ENCODE results near the gene PRSS48.
A peak's percentile ranks its signal among the peaks of the same experiment; 100 is the strongest.

The PRSS48 gene

DNA sequence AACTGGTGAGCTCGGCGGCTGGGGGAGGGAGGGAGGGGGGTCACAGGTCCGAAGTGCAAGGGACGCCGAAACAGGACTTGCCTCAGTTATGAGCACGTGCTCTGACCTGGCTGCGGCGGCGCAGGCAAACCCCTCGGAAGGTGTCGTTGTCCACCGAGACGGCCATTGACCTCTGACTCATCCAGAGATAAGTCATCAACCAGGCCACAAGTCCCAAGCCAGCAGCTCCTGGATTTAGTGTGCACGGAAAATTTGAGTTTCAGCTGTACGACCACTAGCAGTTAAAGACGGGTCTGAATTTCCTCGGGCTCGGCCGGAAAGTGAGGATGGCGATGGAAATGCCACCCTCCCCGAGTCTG is 47.8 kb downstream of the PRSS48 start:
- peak overlapping the region; percentile 73 for H3K4me3 ChIP-seq (ENCODE audit: low read length)
- DNase-seq (ENCODE audit: low read depth): peak; percentile 26
- TF ChIP-seq CTCF (conservative IDR thresholded peaks at IDR 0.05; ENCODE audit: low read length): no peak

DNA sequence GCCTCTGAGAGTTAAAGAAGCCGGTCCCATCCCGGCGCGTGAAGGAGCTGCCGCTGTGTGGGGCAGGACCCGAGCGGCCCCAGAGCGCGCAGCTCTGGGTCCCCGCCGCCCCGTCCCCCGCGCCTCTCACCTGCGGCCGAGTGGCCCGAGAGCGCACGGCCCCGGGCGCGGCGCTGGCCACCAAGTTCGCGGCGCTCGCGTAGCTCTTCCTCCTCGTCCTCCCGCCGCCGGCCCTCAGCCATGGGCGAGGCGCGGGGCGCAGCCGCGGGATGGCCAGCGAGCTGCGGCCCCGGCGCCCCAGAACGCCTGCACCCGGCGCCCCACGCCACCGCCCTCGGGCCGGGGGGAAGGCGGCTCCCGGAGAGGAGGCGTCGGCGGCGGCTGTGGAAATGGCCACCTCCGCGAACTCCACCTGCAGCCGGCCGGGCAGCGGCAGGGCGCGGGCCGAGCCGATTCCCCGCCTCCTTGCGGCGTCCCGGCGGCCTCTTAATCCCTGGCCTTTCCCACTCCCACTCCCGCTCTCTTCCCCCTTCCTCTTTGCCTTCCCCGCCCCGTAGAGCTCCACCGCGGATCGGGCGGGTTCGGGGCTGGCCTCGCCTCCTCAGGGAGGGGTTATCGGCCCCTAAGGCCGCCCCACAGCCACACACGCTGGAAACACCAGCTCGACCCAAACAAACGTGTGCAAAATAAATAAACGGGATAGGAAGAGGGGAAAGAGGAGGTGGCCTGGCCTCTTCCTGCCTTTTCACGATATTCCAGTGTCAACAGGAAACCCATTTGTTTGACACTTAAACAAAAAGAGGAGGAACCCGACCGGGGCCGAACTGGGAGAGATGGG is 48.4 kb downstream of the PRSS48 start, which contains the start of gene SH3D19:
TSS of gene SH3D19 (minus strand) at position 495 of the 838 bp plus-strand sequence. CDS start at position 242, 253 bp downstream.
- TF ChIP-seq CTCF (conservative IDR thresholded peaks at IDR 0.05; ENCODE audit: low read length): no peak
- DNase-seq (ENCODE audit: low read depth): peak; percentile 59
- peak within 1 kb of the TSS; percentile 73 for H3K4me3 ChIP-seq (ENCODE audit: low read length)

DNA sequence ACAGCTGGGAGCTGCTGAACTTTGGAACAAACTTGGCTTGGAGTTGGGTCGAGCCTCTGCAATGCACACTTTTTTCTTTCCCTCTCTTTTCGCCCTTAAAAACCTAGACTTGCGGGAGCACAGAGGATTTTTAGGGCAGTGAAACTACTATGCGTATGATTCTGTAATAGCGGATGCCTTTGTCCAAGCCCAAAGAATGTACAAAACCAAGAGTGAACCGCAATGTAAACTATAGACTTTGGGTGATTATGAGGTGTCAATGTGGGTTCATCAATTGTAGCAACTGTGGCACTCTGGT is 48.9 kb downstream of the PRSS48 start:
- DNase-seq (ENCODE audit: low read depth): no peak
- TF ChIP-seq CTCF (conservative IDR thresholded peaks at IDR 0.05; ENCODE audit: low read length): no peak
- peak overlapping the region; percentile 73 for H3K4me3 ChIP-seq (ENCODE audit: low read length)

DNA sequence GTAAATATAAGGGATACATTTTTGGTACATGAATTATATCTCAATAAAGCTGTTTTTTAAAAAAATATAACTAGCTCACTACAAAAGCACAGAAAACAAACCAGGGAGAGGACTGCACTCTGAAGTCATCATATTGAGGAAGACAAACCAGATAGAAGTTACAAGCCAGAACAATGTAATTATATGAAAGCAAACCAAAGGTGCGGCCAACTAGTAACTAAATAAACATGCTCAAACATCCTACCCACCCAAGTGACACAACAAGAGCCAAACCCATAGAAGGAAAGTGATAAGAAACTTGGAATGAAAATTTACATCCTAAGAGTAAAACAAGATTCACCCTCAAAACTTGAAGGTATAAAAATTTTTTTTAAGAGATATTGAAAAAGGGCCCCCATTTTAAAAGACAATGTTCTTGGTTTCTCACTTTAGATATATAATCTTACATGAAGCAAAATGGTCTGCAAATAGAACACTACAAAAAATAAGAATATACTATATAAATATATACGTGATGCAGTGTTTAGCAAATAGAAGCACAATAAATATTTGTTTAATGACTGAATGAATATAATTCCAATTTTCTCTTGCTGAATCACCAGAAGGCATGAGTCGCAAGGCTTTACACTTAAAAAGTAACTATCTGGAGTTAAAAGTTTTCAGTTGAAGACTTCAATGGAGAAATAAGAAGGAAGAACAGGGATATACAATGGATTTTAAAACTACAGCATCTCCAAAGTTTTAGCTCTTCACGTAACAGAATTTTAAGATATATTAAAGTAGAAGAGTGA is 52.5 kb downstream of the PRSS48 start:
- peak; percentile 17 for DNase-seq (ENCODE audit: low read depth)
- TF ChIP-seq CTCF (conservative IDR thresholded peaks at IDR 0.05; ENCODE audit: low read length): no peak
- no peak overlapping the region for H3K4me3 ChIP-seq (ENCODE audit: low read length)

DNA sequence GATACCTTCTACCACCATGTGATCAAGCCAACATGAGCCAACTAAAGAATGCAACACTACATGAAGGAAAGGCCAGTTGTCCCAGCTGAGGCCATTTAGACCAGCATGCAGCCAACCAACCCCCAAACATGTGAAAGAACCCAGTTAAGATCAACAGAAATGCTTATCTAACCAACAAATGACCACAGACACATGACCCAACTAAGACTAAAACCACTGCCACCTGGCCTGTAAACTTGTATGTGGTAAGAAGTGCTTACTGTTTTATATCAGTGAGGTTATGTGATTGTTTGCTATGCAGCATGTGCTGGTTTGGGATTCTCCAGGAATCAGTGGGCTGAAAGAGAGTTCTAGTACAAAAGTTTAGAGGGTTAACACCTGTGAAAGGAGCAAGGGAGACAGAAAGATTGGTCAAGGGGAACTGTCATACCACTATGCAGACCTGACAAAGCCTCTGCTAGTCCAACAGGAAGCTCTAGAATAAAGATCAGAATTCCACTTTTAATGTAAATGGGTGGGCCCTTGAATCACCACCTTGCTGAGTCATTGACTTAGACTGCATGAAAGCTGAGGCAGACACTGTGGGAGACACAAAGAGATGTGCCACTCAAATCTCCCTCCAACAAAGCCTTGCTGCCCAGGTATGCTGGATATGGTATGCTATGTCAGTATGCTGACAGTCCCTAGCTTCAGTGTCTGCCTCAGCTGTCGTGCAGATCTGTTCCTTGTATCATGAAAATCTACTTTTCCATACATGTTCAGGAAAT is 54.5 kb downstream of the PRSS48 start:
- peak; percentile 17 for DNase-seq (ENCODE audit: low read depth)
- no peak overlapping the region for H3K4me3 ChIP-seq (ENCODE audit: low read length)
- no peak for TF ChIP-seq CTCF (conservative IDR thresholded peaks at IDR 0.05; ENCODE audit: low read length)

DNA sequence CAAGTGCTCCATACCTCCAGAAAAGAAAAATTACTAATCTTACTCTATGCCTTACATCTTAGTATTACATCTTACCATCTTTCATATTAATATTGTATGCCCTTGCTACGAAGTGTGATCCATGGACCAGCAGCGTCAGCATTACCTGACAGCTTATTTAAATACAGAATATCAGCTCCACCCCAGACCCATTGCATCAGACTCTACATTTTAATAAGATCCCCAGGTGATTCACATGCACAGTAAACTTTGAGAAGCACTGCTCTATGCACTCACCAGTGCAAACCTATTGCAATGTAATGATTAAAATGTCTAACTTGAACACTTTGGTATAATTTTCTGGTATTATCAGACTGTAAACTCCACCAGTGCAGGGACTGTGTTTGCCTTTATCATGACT is 62.5 kb downstream of the PRSS48 start:
- TF ChIP-seq CTCF (conservative IDR thresholded peaks at IDR 0.05; ENCODE audit: low read length): no peak

More for the DNA sequence above, 62.5 kb downstream of the PRSS48 start:
- no peak overlapping the region for H3K4me3 ChIP-seq (ENCODE audit: low read length)
- DNase-seq (ENCODE audit: low read depth): no peak

All from AG10803 (cell line).